HTERT RPE-1 (cell line): ENCODE data around the gene MYOF.
"Not testable (repeated sequence)": the region's sequence is repeated elsewhere in the genome, so short reads cannot be mapped to it uniquely, and the experiment has no call there.

ENCODE experiments used
- in situ Hi-C: fragments of 300-500 bp; cut with MboI; formaldehyde crosslinking; loops from 4 replicates; pipeline ENCODE4 v1.14.3; 2020; ENCODE audit warnings: low sequenced_read_pairs

The MYOF gene

DNA sequence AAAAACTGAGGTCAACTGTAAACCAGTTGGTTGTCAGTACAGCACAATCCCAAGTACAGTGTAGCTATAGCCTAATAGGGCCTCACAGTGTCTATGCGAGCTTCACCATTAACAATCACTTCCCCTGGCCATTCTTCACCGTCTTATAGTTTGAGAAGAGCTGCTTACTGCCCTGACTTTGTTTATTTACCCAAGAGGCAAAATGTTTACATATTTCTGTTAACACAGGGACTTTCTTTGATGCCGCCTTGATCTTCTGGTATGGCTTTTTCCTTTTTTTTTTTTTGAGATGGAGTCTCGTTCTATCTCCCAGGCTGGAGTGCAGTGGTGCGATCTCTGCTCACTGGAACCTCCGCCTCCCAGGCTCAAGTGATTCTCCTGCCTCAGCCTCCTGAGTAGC is 3.3 kb downstream of the MYOF start:
- in situ Hi-C loops, result no loop called here

DNA sequence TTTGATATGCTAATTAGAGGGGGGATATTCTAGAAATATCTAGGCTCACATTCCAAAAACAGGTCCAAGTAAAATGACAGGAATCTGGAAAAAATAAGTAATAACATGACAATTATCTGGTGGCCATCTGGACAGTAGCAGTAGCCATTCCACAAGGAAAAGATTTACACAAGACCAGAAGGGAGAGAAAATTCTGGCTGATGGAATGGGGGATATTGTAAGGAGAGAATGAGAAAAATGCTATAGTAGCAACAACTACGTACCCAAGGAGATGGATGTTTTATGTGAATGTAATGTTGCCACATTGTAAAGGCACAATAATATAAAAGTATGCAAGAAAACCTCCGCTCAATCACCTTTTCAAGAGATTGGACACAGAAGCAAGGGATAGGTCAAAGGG is 5.4 kb downstream of the MYOF start:
- in situ Hi-C loops, result no loop called here

DNA sequence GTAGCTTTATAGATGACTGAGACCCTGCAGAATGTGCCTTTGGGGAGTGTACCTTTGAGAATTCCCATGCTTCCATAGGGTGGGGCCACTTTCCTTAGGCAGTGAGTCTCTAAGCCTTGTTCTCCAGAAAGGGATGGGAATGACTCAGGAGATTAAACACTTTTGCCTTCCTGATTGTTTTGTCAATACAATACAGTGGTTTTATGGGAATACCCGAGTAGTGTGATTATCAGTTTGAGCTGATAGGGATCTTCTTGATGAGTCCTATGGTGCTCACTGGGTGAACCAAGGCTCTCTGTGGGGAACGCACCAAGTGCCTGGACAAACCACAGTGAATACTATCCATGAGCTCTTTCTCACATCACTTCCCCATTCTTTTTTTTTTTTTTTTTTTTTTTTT is 6.3 kb downstream of the MYOF start:
- in situ Hi-C loops, result no loop called here

DNA sequence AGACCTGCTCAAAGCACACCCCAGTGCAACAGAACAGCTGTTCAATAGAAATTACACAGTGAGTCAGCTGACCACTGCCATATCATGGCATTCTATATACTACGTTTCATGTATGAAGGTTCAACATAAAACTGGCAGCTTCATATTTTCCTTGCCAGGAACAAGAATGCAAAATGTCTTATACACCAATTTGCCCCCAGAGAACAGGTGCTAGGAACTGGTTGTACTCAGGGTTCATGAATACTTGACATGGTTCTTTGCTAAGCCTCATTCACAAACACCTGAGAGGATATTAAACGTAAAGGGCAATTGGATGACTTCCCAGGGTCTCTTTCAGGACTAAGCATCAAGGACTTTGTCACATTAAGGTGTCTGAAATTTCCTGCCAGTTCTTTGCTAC is 6.9 kb downstream of the MYOF start:
- in situ Hi-C loops, result no loop called here

DNA sequence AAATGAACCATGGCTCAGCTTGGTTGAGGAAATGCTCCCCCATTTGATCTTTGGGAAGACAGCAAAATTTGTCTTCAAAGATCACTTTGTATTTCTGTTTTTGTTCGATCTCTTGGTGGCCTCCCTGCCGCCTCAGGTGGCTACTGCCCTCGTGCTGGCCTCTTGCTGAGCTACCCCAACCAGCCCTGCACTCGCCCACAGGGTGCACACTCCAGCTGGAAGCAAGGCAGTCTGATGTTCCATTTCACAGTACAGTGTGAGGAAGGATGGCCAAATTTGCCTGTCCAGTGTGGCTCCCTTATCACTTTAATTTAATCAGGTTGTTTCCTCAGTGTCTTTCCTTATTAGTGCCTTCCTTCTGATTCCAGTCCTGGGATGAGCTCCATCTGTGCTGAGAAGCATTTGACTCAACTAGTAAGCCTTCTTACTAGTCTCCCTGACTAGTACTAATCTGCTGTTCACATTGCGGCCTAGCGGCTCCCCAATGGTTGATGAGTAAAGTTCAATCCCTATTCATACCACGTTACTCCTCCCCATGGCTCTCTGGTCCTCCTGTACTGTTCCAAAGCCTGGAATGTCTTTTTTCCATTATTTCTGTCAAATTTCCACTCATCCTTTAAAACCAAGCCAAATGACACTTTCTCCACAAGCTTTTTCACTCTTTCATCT is 8.2 kb downstream of the MYOF start:
- in situ Hi-C loops, result no loop called here

DNA sequence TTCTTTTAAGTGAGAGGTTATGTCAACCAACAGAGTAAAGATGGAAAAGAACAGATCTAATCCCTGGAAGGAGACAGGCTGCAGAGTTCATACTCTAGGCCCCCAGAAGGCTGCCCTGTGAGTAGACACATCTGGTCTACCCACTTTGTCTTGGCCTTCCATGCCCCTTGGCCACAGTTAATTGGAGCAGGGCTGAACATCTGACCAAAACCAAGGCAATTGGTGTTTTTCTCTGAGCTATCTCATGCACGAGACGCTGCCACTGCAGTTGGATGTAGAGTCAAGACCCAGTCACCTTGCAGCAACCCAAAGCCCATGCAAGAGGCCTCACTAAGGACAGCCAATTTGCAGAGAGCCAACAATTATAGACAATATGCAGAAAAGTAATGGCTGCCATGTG is 9.0 kb downstream of the MYOF start:
- in situ Hi-C loops, result no loop called here

DNA sequence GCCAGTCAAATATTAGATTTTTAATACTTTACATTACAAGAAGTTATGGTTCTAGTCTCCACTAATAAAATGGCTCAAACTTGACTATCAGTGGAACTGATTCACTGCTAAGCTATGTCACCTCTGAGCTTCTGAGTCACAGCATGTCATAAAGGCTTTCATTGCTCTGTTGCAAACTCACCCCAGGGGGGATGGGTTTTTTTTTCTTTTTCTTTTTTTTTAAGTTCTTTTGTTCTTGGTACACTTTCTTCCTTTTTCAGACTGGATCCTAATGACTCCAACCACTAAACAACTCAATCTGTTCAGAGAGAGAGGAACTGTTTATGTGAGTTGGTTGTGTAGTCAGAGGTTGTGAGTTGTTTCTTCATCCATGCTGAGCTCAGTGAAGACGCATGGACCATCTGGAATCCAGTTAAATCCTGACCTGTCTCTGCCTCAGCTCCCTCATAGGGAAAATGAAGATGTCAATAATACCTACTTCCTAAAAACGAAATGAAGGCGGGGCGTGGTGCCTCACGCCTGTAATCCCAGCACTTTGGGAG is 11.0 kb downstream of the MYOF start:
- in situ Hi-C loops, result no loop called here

DNA sequence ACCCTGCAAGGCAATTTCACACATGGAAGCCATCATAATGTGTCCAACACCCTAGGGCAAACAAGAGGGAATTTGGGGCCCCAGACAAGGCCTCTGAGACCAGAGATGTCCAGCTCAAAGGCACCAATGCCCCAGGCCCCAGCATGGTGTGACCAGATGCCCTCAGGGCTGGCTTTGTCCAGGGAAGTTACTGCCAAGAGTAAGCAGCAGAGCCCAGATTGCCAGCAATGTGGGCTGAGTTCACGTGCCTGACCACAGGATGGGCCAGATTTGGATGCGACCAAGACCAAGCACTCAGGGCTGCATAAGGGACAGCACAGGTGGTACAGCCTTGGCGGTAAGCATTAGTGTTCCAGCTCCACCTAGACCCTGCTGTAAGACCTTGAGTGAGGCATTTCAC is 12.7 kb downstream of the MYOF start:
- in situ Hi-C loops, result no loop called here

DNA sequence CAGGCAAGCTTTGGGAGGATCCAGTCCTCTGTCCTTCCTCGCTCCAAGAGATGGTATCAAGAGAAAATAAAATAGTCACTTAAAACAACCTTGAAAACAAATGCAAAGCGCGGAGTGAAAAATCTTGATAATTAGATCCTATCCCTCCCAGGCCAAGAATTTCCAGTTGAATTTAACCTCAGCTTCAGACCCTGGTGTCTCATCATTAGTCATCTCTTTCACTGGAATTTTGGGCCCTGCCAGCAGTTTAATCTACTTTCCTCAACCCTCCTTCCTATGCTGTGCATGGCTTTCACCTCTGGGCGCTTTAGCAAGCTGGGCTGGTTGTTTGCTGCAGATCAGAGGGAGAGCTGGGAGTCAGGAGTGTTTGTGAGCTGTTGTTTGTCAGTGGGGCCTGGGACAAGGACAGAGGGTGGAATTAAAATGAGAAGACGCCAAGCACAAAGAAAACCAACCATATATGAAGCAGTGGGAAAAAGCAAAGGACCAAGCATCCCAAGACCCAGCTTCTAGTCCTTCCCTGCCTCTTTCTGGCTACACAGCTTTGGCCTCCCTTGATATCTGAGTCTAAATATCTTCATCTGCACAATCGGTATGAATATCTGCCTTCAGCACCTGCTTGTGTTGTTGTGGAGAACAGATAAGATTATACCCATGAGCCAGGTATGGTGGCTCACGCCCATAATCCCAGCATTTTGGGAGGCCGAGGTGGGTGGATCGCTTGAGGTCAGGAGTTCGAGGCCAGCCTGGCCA is 13.5 kb downstream of the MYOF start:
- in situ Hi-C loops, result no loop called here

DNA sequence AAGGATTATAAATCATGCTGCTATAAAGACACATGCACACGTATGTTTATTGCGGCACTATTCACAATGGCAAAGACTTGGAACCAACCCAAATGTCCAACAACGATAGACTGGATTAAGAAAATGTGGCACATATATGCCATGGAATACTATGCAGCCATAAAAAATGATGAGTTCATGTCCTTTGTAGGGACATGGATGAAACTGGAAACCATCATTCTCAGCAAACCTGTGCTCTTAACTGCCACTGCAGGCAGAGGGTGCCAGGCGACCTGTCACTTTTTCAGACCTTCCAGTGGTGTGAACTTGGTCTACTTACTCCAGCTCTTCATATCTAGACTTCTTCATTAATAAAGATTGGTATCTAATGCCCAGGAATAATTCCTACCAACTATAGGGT is 14.5 kb downstream of the MYOF start:
- in situ Hi-C loops, result not testable (repeated sequence)

DNA sequence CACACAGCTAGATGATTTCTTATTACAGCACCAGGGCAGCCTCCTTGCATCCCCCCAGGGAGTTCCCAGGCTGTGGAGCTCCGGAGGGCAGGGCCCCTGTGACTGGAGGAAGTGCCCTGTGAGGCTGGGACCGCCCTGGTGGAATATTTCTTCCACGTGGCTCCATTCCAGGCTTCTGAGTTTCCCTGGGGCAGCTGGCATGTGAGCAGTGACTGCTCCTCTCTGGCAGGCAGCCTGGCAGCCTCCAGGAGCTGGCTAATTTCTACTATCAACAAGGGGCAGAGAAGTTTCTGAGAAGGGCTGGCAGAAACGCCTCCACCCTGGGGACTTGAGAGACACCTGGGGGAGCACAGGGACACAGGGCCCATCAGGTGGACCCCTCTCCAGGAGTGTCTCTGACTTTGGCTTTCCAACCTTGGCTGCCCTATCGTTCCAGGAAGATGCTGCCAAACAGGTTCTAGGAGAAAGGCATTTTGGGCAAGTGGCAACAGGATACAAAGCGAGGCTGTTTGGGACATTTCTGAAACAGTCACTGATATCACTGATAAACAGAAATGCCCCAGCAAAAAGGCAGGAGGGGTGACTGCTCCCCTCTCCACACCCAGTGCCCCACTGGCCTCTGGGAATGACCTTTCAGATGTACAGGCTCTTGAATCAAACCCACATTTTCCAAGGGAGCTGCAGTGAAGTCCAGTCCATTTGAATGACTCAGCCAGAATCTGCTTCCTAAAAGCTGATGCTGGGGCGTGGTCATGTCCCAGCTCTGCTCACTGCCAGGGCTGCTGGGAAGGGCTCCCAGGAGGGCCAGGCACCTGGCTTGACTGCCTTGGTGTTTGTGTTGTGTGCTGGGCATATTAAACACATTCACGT is 16.1 kb downstream of the MYOF start:
- in situ Hi-C loops, result no loop called here

DNA sequence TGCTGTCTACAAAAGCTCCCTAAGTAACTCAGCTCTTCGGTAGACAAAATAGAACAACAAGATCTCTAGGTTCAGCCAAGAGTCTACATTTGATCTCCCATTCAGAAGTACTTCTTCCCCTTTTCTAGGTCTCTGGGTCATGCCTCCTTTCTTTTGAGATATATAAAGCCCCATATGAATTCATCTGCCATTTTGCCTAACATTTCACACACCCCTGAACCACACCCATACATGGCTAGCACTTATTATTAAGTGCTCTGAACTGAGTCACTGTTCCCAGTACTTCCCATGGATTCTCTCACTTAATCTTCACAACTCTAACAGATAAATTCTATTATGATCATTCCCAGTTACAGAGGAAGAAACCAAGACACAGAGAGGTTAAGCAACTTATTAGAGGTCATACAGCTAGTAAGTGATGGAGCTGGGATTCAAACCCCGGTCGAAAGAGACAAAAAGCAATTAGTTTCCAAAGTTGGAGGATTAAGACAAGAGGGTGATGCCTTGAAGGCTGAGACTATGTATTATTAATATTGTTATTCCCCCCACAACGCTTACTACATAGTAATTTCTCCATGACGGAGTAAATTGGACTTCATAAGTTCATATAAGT is 17.3 kb downstream of the MYOF start:
- in situ Hi-C loops, result no loop called here

DNA sequence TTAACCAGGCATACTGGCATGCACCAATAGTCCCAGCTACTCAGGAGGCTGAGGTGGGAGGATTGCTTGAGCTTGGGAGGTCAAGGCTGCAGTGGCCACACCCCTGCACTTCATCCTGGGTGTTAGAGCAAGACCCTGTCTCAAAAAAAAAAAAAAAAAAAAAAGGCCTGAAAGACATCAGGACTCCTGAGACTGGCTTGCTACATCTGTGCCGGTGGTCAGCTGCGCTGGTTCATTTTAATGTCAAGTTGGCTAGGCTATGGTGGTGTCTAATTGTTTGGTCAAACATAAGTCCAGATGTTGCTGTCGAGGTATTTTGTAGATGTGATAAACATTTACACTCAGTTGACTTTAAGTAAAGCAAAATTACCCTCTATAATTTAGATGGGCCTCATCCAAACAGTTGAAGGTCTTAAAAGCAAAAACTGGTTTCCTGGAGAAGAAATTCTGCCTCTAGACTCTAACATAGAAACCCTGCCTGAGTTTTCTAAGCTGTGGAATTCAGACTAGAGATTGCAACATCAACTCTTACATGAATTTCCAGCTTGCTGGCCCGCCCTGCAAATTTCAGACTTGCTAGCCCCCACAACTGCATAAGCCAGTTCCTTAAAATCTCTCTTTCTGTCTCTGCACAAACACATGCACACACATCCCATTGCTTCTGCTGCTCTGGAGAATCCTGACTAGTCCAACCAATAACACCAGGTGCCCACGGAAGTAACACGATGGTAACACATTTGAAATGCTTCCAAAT is 18.2 kb downstream of the MYOF start:
- in situ Hi-C loops, result no loop called here

DNA sequence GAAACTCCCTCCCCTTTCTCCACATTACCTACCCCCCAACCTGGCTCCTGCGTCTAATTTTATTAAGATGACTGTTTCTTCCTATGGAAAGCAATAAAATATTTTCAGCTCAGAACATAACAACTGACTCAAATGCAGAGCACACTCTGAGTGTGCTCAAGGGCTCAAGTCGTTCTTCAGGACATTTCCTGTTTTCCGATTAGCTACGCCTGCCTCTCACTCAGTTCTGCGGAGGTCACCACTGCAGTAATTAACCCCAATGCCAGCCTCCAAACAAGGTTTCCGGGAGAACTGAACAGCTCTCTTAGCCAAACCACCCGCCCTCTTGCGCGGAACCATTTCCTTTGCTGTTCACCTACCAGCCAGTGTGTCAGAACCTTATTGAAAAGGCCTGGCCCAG is 19.3 kb downstream of the MYOF start:
- in situ Hi-C loops, result no loop called here

DNA sequence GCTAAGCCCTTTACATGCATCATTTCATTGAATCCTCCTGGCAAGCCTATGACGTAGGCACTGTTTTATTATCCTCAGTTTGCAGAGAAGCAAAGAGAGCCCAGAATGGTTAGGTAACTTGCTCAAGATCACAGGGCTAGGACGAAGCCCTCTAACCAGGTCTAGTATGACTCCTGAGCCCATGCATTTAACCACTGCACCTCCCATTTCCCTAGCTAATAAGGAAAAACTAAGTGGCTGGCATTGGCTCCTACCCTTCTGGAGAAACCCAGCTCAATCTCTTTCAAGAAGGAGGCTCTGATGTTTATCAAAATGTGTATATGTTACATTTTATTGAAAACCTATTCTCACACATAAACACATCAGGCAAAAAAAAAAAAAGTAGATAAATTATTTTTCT is 19.8 kb downstream of the MYOF start:
- in situ Hi-C loops, result no loop called here

DNA sequence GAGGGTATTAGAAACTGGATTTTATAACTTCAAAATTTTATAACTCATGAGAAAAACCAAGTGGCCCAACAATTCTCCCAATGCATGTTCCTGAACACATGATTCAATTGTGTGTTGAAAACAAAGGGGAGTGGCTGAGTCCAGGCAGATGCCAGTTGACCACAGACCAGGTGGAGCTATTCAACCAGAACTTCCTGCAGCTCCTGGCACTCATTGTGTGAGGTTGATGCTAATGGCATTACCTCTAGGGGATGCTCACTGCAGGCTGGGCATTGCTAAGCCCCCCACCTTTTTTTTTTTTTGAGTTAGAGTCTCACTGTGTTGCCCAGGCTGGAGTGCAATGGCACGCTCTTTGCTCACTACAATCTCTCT is 20.3 kb downstream of the MYOF start:
- in situ Hi-C loops, result no loop called here

DNA sequence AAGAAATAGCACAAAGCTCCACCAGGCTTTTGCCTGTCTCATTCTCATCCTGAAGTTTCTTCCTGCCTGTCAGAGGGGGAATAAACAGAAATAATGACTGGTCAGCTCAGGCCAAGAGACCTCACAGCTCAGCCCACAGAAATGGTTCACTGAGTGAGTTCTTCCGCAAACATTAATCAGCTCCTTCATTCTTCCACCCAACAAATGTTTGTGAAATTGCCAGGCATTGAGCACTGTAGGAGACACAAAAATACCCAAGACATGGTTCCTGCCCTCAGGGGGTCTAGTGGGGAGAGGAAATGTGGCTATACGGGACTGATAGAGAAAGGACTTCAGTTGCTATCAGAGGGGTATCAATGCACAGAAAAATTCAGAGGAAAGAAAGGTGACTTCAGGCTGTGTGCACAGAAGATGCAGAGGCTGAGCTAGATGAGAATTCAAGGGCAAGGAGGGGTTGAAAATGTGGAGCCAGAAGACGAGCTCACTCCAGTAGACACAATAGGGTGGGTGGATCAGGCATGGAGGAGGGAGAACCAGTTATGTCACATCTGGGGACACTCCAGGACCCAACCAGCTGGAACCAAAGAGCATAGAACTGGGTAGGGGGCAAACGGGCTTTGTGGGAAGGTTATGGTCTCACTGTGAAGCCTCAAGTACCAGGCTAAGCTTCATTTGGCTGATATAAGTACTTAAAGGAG is 20.9 kb downstream of the MYOF start:
- in situ Hi-C loops, result no loop called here

DNA sequence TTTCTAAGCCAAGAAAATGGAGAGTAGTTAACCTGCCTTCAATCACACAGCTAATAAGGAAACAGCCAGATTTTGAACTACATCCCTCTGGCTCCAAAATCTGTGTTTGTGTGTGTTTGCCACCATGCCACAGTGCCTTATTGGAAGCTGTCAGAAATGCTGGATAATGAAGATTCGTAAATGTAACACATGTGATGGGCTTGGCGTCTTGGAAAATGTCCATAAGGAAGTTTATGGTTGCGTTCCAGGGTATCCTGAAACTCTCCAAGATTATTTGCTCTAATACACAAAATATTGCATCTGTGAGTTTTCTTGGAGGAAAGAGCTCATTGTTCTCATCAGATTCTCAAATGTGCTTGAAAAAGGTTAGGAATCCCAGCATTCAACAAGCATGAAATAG is 22.7 kb downstream of the MYOF start:
- in situ Hi-C loops, result no loop called here

DNA sequence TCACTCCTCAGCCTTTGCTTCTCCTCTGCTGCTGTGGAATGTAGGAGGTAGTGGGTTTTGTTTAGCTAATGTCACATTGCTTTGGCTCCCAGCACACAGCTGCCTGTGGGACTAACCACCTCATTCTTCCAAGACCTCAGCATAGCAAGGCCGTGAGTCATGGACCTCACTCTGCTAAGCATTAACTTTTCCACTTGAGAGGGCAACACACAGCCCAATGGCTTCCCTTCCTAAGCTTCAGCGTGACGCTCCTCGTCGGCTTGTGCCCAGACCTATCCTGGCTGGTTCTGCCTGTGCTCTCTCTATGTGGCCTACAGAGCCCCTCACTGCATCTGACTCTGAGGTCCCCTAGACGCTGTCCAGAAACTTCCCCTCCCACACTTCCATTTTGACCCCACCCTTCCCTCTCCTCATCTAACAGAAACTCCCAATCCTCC is 23.3 kb downstream of the MYOF start:
- in situ Hi-C loops, result no loop called here

DNA sequence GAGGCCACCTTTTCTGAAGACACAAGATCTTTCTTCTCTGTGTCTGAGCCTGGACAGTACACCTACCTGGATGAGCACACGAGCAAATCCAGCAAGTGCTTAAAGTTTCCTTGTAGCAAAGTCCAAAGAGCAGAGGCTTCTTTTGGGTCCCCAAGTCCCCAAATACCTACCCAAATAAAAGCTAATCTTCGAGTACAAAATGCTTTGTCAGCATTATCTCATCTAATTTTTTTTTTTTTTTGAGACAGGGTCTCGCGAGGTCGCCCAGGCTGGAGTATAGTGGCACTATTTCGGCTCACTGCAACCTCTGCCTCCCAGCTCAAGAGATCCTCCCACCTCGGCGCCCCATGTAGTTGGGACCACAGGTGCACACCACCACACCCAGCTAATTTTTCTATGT is 24.6 kb downstream of the MYOF start:
- in situ Hi-C loops, result no loop called here
